HepG2 (cell line): ENCODE measurements around the gene CTNNA2.

Source experiments
- BCL6 ChIP-seq: IDR thresholded peaks from 2 replicates; pipeline ENCODE4 v1.6.1; 2016; ENCODE audit warnings: missing genetic modification reagents, missing compliant biosample characterization
- EP300 ChIP-seq, 3 experiments: sonication (generic) in 1 of 3; formaldehyde crosslinking in 1 of 3; IDR thresholded peaks; 2 replicates each; pipeline versions ENCODE4 v1.5.1 to v1.6.1; 2011 to 2020; ENCODE audit warnings: low read depth in 2 of 3, low read length in 2 of 3, borderline replicate concordance in 1 of 3, improper control_type of control experiment in 1 of 3, mild to moderate bottlenecking in 1 of 3, missing genetic modification reagents in 1 of 3, moderate library complexity in 1 of 3
- SP2 ChIP-seq: sonication (generic); formaldehyde crosslinking; IDR thresholded peaks from 2 replicates; pipeline ENCODE4 v1.5.1; 2020; ENCODE audit warnings: mild to moderate bottlenecking, missing genetic modification reagents
- YY1 ChIP-seq: IDR thresholded peaks from 2 replicates; pipeline ENCODE4 v1.6.1; 2011; ENCODE audit warnings: low read length, low read depth, moderate library complexity, mild to moderate bottlenecking; ENCODE audit not compliant: insufficient read depth, insufficient replicate concordance
- ZNF138 ChIP-seq: sonication (generic); formaldehyde crosslinking; IDR thresholded peaks from 2 replicates; pipeline ENCODE4 v1.5.0; 2020; ENCODE audit warnings: mild to moderate bottlenecking, low read depth, missing genetic modification reagents
- TF ChIP-seq, protein P1 (sequence below): IDR thresholded peaks from 2 replicates; pipeline ENCODE4 v1.6.1; 2012; ENCODE audit warnings: inconsistent platforms
- TF ChIP-seq, protein P2 (sequence below): IDR thresholded peaks from 2 replicates; pipeline ENCODE4 v1.6.1; 2016; ENCODE audit warnings: low read depth, borderline replicate concordance
- TF ChIP-seq, protein P3 (sequence below): sonication (generic); formaldehyde crosslinking; IDR thresholded peaks from 2 replicates; pipeline ENCODE4 v1.8.0; 2022; ENCODE audit warnings: mild to moderate bottlenecking, missing genetic modification reagents, borderline replicate concordance
- TF ChIP-seq, protein P4 (sequence below): sonication (generic); formaldehyde crosslinking; IDR thresholded peaks from 2 replicates; pipeline ENCODE4 v1.5.0; 2020; ENCODE audit warnings: mild to moderate bottlenecking, missing genetic modification reagents, moderate library complexity

DNA sequence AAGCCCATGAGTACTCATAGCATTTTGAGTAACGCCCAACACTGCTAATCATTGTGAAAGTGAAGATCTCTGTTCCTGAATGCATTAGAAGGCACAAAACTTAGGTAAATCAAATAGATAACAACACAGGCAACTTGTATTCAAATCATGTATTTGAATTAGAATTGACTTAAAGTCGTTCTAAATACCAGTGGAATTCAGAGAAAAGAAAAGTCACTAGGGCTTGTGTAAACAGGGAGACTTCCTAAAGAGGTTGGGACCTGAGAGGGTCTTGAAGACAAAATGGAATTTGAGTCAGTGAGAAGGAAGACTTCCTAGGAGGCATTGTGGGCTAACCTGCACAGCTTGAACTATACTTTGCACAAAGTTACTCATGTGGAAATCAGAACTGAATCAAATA, 127.2 kb downstream of the CTNNA2 start:
- TF ChIP-seq EP300 (IDR thresholded peaks at IDR 0.05; ENCODE audit: low read depth in 2 of 2, low read length in 2 of 2) (no peak), EP300 (CRISPR knock-in tag; IDR thresholded peaks at IDR 0.05; ENCODE audit: borderline replicate concordance) (no peak), ZNF138 (CRISPR knock-in tag) (no peak), YY1 (no peak), SP2 (CRISPR knock-in tag) (no peak), BCL6 (CRISPR knock-in tag) (no peak)
- TF ChIP-seq, protein P1, sequence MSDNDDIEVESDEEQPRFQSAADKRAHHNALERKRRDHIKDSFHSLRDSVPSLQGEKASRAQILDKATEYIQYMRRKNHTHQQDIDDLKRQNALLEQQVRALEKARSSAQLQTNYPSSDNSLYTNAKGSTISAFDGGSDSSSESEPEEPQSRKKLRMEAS = no peak
- TF ChIP-seq, protein P2, sequence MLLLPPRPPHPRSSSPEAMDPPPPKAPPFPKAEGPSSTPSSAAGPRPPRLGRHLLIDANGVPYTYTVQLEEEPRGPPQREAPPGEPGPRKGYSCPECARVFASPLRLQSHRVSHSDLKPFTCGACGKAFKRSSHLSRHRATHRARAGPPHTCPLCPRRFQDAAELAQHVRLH (CRISPR knock-in tag) = no peak
- TF ChIP-seq, protein P3, sequence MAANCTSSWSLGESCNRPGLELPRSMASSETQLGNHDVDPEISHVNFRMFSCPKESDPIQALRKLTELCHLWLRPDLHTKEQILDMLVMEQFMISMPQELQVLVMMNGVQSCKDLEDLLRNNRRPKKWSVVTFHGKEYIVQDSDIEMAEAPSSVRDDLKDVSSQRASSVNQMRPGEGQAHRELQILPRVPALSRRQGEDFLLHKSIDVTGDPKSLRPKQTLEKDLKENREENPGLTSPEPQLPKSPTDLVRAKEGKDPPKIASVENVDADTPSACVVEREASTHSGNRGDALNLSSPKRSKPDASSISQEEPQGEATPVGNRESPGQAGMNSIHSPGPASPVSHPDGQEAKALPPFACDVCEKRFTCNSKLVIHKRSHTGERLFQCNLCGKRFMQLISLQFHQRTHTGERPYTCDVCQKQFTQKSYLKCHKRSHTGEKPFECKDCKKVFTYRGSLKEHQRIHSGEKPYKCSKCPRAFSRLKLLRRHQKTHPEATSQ (CRISPR knock-in tag) = no peak
- TF ChIP-seq, protein P4, sequence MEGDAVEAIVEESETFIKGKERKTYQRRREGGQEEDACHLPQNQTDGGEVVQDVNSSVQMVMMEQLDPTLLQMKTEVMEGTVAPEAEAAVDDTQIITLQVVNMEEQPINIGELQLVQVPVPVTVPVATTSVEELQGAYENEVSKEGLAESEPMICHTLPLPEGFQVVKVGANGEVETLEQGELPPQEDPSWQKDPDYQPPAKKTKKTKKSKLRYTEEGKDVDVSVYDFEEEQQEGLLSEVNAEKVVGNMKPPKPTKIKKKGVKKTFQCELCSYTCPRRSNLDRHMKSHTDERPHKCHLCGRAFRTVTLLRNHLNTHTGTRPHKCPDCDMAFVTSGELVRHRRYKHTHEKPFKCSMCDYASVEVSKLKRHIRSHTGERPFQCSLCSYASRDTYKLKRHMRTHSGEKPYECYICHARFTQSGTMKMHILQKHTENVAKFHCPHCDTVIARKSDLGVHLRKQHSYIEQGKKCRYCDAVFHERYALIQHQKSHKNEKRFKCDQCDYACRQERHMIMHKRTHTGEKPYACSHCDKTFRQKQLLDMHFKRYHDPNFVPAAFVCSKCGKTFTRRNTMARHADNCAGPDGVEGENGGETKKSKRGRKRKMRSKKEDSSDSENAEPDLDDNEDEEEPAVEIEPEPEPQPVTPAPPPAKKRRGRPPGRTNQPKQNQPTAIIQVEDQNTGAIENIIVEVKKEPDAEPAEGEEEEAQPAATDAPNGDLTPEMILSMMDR (CRISPR knock-in tag) = no peak
